ENCODE results near the gene MGA. TPM values are rescaled to one million over a fixed set of nuclear protein-coding genes. Genes with fewer than 3 reads are reported as not detected.

The MGA gene
- total RNA-seq, 4 donors from 2014 or later, result 29.7 to 53.8 (median 31.7) TPM

DNA sequence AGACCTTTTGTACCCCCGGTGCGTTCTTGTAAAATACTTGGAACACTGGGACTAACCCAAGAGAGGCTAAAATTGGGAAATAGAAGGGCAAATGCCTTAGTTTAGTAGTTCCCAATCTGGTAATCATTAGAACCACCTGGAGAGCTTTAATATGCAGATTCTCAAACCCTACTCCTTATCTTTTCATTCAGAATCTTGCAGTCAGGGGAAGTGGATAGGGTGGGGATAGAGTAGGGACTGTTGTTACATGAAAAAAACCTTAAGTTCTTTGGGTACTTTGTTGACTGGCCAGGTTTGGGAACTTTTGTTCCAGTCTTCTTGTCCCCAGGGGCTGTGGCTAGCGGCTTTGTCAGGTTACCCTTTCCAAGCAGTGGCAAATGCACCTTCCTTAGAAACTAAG lies 130.0 kb downstream of the MGA start:
- DNase-seq (ENCODE audit: low spot score in 2 of 2), result no peak
- Histone ChIP-seq H3K36me3 (no peaks in the 10 kb centered on the region), H3K4me3 (no peak overlapping the region), H3K27me3 (no peaks in the 10 kb centered on the region), H3K9me3 (no peaks in the 10 kb centered on the region), H3K27ac (peak overlapping the region in 3 of 4 donors; percentile 1 to 66 (median 54)), H3K4me1 (peaks cover 0 to 54% (median 16%) of the 10 kb centered on the region in 4 donors)
- TF ChIP-seq POLR2A (IDR thresholded peaks at IDR 0.05) (no peak), EP300 (IDR thresholded peaks at IDR 0.05) (no peak)
- TF ChIP-seq, protein P1, sequence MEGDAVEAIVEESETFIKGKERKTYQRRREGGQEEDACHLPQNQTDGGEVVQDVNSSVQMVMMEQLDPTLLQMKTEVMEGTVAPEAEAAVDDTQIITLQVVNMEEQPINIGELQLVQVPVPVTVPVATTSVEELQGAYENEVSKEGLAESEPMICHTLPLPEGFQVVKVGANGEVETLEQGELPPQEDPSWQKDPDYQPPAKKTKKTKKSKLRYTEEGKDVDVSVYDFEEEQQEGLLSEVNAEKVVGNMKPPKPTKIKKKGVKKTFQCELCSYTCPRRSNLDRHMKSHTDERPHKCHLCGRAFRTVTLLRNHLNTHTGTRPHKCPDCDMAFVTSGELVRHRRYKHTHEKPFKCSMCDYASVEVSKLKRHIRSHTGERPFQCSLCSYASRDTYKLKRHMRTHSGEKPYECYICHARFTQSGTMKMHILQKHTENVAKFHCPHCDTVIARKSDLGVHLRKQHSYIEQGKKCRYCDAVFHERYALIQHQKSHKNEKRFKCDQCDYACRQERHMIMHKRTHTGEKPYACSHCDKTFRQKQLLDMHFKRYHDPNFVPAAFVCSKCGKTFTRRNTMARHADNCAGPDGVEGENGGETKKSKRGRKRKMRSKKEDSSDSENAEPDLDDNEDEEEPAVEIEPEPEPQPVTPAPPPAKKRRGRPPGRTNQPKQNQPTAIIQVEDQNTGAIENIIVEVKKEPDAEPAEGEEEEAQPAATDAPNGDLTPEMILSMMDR (IDR thresholded peaks at IDR 0.05), result no peak
- 72 to 76% methylated on average over 3 of the region's 3 CpGs for WGBS, 2 donors

- TF ChIP-seq EP300 (IDR thresholded peaks at IDR 0.05), result no peak
- no peak for TF ChIP-seq POLR2A (IDR thresholded peaks at IDR 0.05)
- TF ChIP-seq, protein P1 (IDR thresholded peaks at IDR 0.05), result no peak
- H3K27me3 ChIP-seq, result no peaks in the 10 kb centered on the region
- H3K27ac ChIP-seq, result peak overlapping the region in 3 of 4 donors; percentile 1 to 66 (median 44)
- H3K9me3 ChIP-seq, result no peaks in the 10 kb centered on the region
- DNase-seq (ENCODE audit: low spot score in 2 of 2), result no peak
- H3K4me3 ChIP-seq, result no peak overlapping the region
- no peaks in the 10 kb centered on the region for H3K36me3 ChIP-seq
- 63 to 74% methylated on average over 5 of the region's 5 CpGs for WGBS, 2 donors
- H3K4me1 ChIP-seq, result peaks cover 0 to 62% (median 21%) of the 10 kb centered on the region in 4 donors
Observed at GRCh38 chr15:41790756-41791546, 130.7 kb downstream of the MGA start.

GRCh38 chr15:41791547-41791937 lies 131.3 kb downstream of the MGA start:
- Histone ChIP-seq H3K36me3 (no peaks in the 10 kb centered on the region), H3K9me3 (no peaks in the 10 kb centered on the region), H3K4me3 (no peak overlapping the region), H3K27me3 (no peaks in the 10 kb centered on the region), H3K4me1 (peaks cover 0 to 68% (median 27%) of the 10 kb centered on the region in 4 donors), H3K27ac (peak overlapping the region in 2 of 4 donors; percentile 44 to 66)
- DNase-seq (ENCODE audit: low spot score in 2 of 2), result no peak
- whole genome bisulfite sequencing, 2 donors, result 84 to 89% methylated on average over 4 of the region's 4 CpGs
- no peak for TF ChIP-seq EP300 (IDR thresholded peaks at IDR 0.05)
- TF ChIP-seq, protein P1 (IDR thresholded peaks at IDR 0.05), result no peak
- no peak for TF ChIP-seq POLR2A (IDR thresholded peaks at IDR 0.05)

- H3K36me3 ChIP-seq, result no peaks in the 10 kb centered on the region
- H3K4me3 ChIP-seq, result no peak overlapping the region
- TF ChIP-seq POLR2A (IDR thresholded peaks at IDR 0.05) (no peak), EP300 (IDR thresholded peaks at IDR 0.05) (no peak)
- TF ChIP-seq, protein P1 (IDR thresholded peaks at IDR 0.05), result no peak
- no peaks in the 10 kb centered on the region for H3K9me3 ChIP-seq
- H3K4me1 ChIP-seq, result peaks cover 0 to 74% (median 32%) of the 10 kb centered on the region in 4 donors
- H3K27ac ChIP-seq, result peak overlapping the region in 2 of 4 donors; percentile 38 to 66
- H3K27me3 ChIP-seq, result no peaks in the 10 kb centered on the region
- 72 to 77% methylated on average over 5 of the region's 5 CpGs for WGBS, 2 donors
- DNase-seq (ENCODE audit: low spot score in 2 of 2), result no peak
Observed at GRCh38 chr15:41792000-41792637, 131.9 kb downstream of the MGA start.

GRCh38 chr15:41794081-41794480 lies 133.9 kb downstream of the MGA start:
- WGBS, 2 donors, result 52% methylated on average over 4 of the region's 4 CpGs
- TF ChIP-seq, protein P1 (IDR thresholded peaks at IDR 0.05), result no peak
- TF ChIP-seq EP300 (IDR thresholded peaks at IDR 0.05) (no peak), POLR2A (IDR thresholded peaks at IDR 0.05) (no peak)
- no peak for DNase-seq (ENCODE audit: low spot score in 2 of 2)
- peaks cover 0 to 78% (median 33%) of the 10 kb centered on the region in 4 donors for H3K4me1 ChIP-seq
- H3K4me3 ChIP-seq, result no peak overlapping the region
- H3K36me3 ChIP-seq, result no peaks in the 10 kb centered on the region
- H3K27ac ChIP-seq, result peak overlapping the region in 2 of 4 donors; percentile 58 to 60
- H3K9me3 ChIP-seq, result no peaks in the 10 kb centered on the region
- H3K27me3 ChIP-seq, result no peaks in the 10 kb centered on the region

Measured in tibial nerve (tissue), 4 donors.